Hepatocyte (in vitro differentiated cells): ENCODE data around the gene ALCAM. TPM values are rescaled to one million over a fixed set of nuclear protein-coding genes. Genes with fewer than 3 reads are reported as not detected.

ENCODE experiments used
- DNase-seq: peaks from one replicate; pipeline ENCODE4 v3.0.0-alpha.2; 2016; ENCODE audit warnings: low spot score
- H2AFZ ChIP-seq: fragments of 200-600 bp; sonication (generic); 2 replicates; pipeline ENCODE4 v1.6.0; 2016; ENCODE audit warnings: antibody characterized with exemption, mild to moderate bottlenecking
- H3K27ac ChIP-seq: fragments of 200-600 bp; sonication (generic); 2 replicates; pipeline ENCODE4 v1.5.1; 2016; ENCODE audit warnings: mild to moderate bottlenecking
- H3K27me3 ChIP-seq: fragments of 200-600 bp; sonication (generic); 2 replicates; pipeline ENCODE4 v1.6.1; 2016
- H3K36me3 ChIP-seq: fragments of 200-600 bp; sonication (generic); replicated peaks from 2 replicates; pipeline ENCODE4 v1.5.1; 2016; ENCODE audit warnings: low read depth; ENCODE audit not compliant: insufficient read depth
- H3K4me1 ChIP-seq: fragments of 200-600 bp; sonication (generic); 2 replicates; pipeline ENCODE4 v1.5.1; 2016; ENCODE audit warnings: mild to moderate bottlenecking, moderate library complexity; ENCODE audit not compliant: insufficient read depth
- H3K4me2 ChIP-seq: fragments of 200-600 bp; sonication (generic); 2 replicates; pipeline ENCODE4 v1.6.0; 2016
- H3K4me3 ChIP-seq: fragments of 200-600 bp; sonication (generic); 2 replicates; pipeline ENCODE4 v1.5.1; 2016; ENCODE audit warnings: mild to moderate bottlenecking
- H3K79me2 ChIP-seq: fragments of 200-600 bp; sonication (generic); 2 replicates; pipeline ENCODE4 v1.6.0; 2017; ENCODE audit warnings: mild to moderate bottlenecking
- H3K9me2 ChIP-seq: fragments of 200-600 bp; sonication (generic); replicated peaks from 2 replicates; pipeline ENCODE4 v1.6.0; 2017; ENCODE audit warnings: mild to moderate bottlenecking; ENCODE audit not compliant: insufficient read depth
- H3K9me3 ChIP-seq: fragments of 200-600 bp; sonication (generic); 2 replicates; pipeline ENCODE4 v1.5.1; 2016; ENCODE audit warnings: low read depth, mild to moderate bottlenecking
- H4K20me1 ChIP-seq: fragments of 200-600 bp; sonication (generic); 2 replicates; pipeline ENCODE4 v1.6.0; 2016; ENCODE audit warnings: mild to moderate bottlenecking; ENCODE audit not compliant: insufficient read depth, poor library complexity, severe bottlenecking
- CTCF ChIP-seq: fragments of 200-600 bp; sonication (generic); IDR thresholded peaks from 2 replicates; pipeline ENCODE4 v1.5.1; 2016; ENCODE audit warnings: antibody characterized with exemption, mild to moderate bottlenecking; ENCODE audit not compliant: poor library complexity
- EZH2 ChIP-seq: fragments of 200-600 bp; sonication (generic); IDR thresholded peaks from 2 replicates; pipeline ENCODE4 v1.6.1; 2016; ENCODE audit warnings: antibody characterized with exemption, mild to moderate bottlenecking, borderline replicate concordance
- EZH2phosphoT487 ChIP-seq: fragments of 200-600 bp; sonication (generic); IDR thresholded peaks from one replicate; pipeline ENCODE4 v1.6.1; 2018; ENCODE audit warnings: antibody characterized with exemption, mild to moderate bottlenecking, low read depth, moderate library complexity; ENCODE audit not compliant: unreplicated experiment, severe bottlenecking
- WGBS: methylation state at CpG from one replicate; pipeline ENCODE4 v1.1.6; 2016; ENCODE audit warnings: low lambda C conversion rate; ENCODE audit errors: missing lambda C conversion rate; 5-methylcytosine and 5-hydroxymethylcytosine counted together
- polyA plus RNA-seq: library from polyadenylated mRNA; unstranded; fragments of >200 nt; fragmentation: Nextera tagmentation; extraction: Ambion mirVana; gene quantifications from 2 replicates; pipeline ENCODE4 v1.2.1, GENCODE V29; 2016
- total RNA-seq: library from RNA; depleted of rRNA; stranded (reverse); fragments of >200 nt; gene quantifications from 2 replicates; pipeline ENCODE4 v1.2.3, GENCODE V29; 2014

ALCAM gene
- total and polyA plus RNA-seq, 2 experiments from 2014 or later, result 58.0 to 134 TPM

DNA sequence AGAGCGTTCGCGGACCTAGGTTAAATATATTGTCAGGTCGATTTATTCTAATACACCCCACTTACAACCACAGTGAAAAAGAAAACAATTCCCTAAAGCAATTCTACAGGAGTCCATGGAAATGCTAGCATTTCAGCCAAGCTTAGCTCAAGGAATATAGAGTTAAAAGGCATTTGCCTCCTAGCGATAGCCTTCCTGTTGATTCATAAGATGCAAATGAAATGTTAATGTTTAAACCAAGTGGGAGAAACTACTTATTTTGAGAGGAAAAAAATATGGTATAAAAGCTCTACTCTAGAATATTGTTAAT, 1.7 kb upstream of the ALCAM start:
- peak overlapping the region; percentile 40 for H3K4me3 ChIP-seq
- H2AFZ ChIP-seq, result peak overlapping the region; percentile 15
- H3K4me1 ChIP-seq, result no peaks in the 10 kb centered on the region
- DNase-seq, result no peak
- H4K20me1 ChIP-seq, result no peaks in the 10 kb centered on the region
- 15% methylated on average over 5 of the region's 5 CpGs for WGBS
- no peaks in the 10 kb centered on the region for H3K9me2 ChIP-seq
- TF ChIP-seq EZH2 (no peak), EZH2phosphoT487 (no peak)
- H3K9me3 ChIP-seq, result no peaks in the 10 kb centered on the region
- H3K27me3 ChIP-seq, result no peaks in the 10 kb centered on the region
- peak overlapping the region; percentile 84 for H3K4me2 ChIP-seq
- H3K79me2 ChIP-seq, result peaks cover 11% of the 10 kb centered on the region
- peak overlapping the region; percentile 6 for H3K27ac ChIP-seq
- H3K36me3 ChIP-seq, result no peaks in the 10 kb centered on the region

GRCh38 chr3:105365391-105366325, 1.1 kb upstream of the ALCAM start:
- DNase-seq, result peak; percentile 38
- H3K27me3 ChIP-seq, result no peaks in the 10 kb centered on the region
- no peaks in the 10 kb centered on the region for H3K4me1 ChIP-seq
- WGBS, result 1% methylated on average over 24 of the region's 24 CpGs
- peak overlapping the region; percentile 80 for H3K27ac ChIP-seq
- H3K9me3 ChIP-seq, result no peaks in the 10 kb centered on the region
- peak overlapping the region; percentile 73 for H2AFZ ChIP-seq
- peak overlapping the region; percentile 84 for H3K4me2 ChIP-seq
- H3K4me3 ChIP-seq, result peak overlapping the region; percentile 40
- H4K20me1 ChIP-seq, result no peaks in the 10 kb centered on the region
- H3K79me2 ChIP-seq, result peaks cover 17% of the 10 kb centered on the region
- peak; percentile 8 for TF ChIP-seq CTCF
- TF ChIP-seq EZH2phosphoT487, result no peak
- H3K36me3 ChIP-seq, result no peaks in the 10 kb centered on the region
- H3K9me2 ChIP-seq, result no peaks in the 10 kb centered on the region

GRCh38 chr3:105367063-105367405, 325 bp downstream of the ALCAM start:
- Histone ChIP-seq H3K27me3 (no peaks in the 10 kb centered on the region), H2AFZ (peak overlapping the region; percentile 73), H3K4me2 (peak overlapping the region; percentile 84), H3K9me2 (no peaks in the 10 kb centered on the region), H3K36me3 (no peaks in the 10 kb centered on the region), H3K4me3 (peak overlapping the region; percentile 77), H3K27ac (peak overlapping the region; percentile 96), H4K20me1 (no peaks in the 10 kb centered on the region), H3K9me3 (no peaks in the 10 kb centered on the region), H3K4me1 (no peaks in the 10 kb centered on the region), H3K79me2 (peaks cover 31% of the 10 kb centered on the region)
- WGBS, result under 1% methylated on average over 27 of the region's 29 CpGs
- no peak for TF ChIP-seq CTCF
- no peak for TF ChIP-seq EZH2
- TF ChIP-seq EZH2phosphoT487, result no peak
- DNase-seq, result peak; percentile 49

- Histone ChIP-seq H2AFZ (peak overlapping the region; percentile 73), H3K27ac (peak overlapping the region; percentile 96), H3K9me3 (no peaks in the 10 kb centered on the region), H3K4me1 (no peaks in the 10 kb centered on the region), H3K9me2 (no peaks in the 10 kb centered on the region), H4K20me1 (no peaks in the 10 kb centered on the region), H3K4me2 (peak overlapping the region; percentile 84), H3K79me2 (peaks cover 37% of the 10 kb centered on the region), H3K4me3 (peak overlapping the region; percentile 77), H3K27me3 (no peaks in the 10 kb centered on the region), H3K36me3 (no peaks in the 10 kb centered on the region)
- WGBS, result 2% methylated on average over 37 of the region's 37 CpGs
- no peak for TF ChIP-seq EZH2phosphoT487
- no peak for TF ChIP-seq EZH2
- TF ChIP-seq CTCF, result no peak
- DNase-seq, result peak; percentile 84
These were observed 901 bp downstream of the ALCAM start for GRCh38 chr3:105367406-105368213.
